ENCODE data around the gene MT1G.

GRCh38 chr16:56632848-56633365 is 35.0 kb downstream of the MT1G start:
- no peak for TF ChIP-seq CTCF (IDR thresholded peaks at IDR 0.05)
- no peak for TF ChIP-seq POLR2A (IDR thresholded peaks at IDR 0.05)
